HUES6 (cell line): ENCODE results near the gene KLB.
A peak's percentile ranks its signal among the peaks of the same experiment; 100 is the strongest.

Source experiments
- H3K27ac ChIP-seq: 2 replicates; pipeline ENCODE4 v1.7.0; 2013; ENCODE audit warnings: low read depth, mild to moderate bottlenecking, low read length, inconsistent platforms
- H3K27me3 ChIP-seq: 2 replicates; pipeline ENCODE4 v1.6.1; 2013; ENCODE audit warnings: low read length; ENCODE audit not compliant: control insufficient read depth, insufficient read depth
- H3K36me3 ChIP-seq: 2 replicates; pipeline ENCODE4 v1.6.1; 2013; ENCODE audit warnings: low read length; ENCODE audit not compliant: control insufficient read depth, insufficient read depth
- H3K4me1 ChIP-seq: 2 replicates; pipeline ENCODE4 v1.6.1; 2013; ENCODE audit warnings: low read length; ENCODE audit not compliant: control insufficient read depth, insufficient read depth
- H3K4me3 ChIP-seq: 2 replicates; pipeline ENCODE4 v1.5.1; 2013; ENCODE audit warnings: low read depth, low read length
- H3K9ac ChIP-seq: one replicate; pipeline ENCODE4 v1.6.1; 2013; ENCODE audit warnings: mild to moderate bottlenecking, low read length
- H3K9me3 ChIP-seq: 2 replicates; pipeline ENCODE4 v1.6.1; 2013; ENCODE audit warnings: low read depth, low read length; ENCODE audit not compliant: control insufficient read depth, insufficient read depth

Gene KLB

DNA sequence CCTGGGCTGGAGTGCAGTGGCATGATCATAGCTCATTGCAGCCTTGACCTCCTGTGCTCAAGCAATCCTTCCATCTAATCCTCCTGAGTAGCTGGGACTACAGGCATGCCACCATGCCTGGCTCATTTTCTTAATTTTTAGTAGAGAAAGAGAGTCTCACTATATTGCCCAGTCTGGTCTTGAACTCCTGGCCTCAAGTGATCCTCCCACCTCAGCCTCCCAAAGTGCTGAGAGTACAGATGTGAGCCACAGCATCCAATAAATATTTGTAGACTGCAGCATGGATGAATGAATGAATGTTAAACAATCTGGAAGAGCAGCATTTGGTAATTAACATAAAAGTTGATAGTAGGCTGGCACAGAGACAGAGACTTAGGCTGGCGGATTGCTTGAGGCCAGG is 20.0 kb downstream of the KLB start:
- no peak overlapping the region for H3K27ac ChIP-seq
- no peaks in the 10 kb centered on the region for H3K36me3 ChIP-seq
- no peak overlapping the region for H3K9ac ChIP-seq
- no peak overlapping the region for H3K4me3 ChIP-seq
- no peaks in the 10 kb centered on the region for H3K27me3 ChIP-seq
- H3K9me3 ChIP-seq = no peaks in the 10 kb centered on the region
- no peaks in the 10 kb centered on the region for H3K4me1 ChIP-seq

DNA sequence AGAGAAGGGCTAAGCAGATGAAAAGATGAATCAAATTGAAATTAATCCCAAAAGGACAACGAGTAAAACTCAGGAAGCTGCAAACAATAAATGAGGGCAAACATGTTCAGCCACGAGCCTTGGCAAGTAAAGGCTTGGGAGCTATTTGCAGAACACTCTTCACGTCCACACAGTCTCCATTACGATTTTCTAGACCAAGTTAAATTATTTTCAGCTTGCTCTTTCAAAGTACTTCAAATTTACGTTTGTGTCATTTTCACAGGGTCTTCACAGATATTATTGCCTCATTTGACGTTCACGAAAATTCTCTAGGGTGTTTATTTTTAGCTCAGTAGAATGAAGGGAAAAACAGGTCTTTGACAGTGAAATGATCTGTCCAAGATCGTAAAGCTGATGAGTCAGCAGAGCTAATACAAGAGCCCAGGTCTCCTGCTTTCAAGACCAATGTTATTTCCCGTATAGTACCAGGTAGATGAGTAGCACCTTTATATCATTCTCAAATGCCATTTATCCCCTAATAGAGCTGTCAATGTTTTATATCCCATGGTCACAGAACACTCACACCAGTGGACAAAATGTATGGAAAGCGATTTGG is 20.9 kb downstream of the KLB start:
- Histone ChIP-seq H3K4me3 (no peak overlapping the region), H3K9ac (no peak overlapping the region), H3K36me3 (no peaks in the 10 kb centered on the region), H3K9me3 (no peaks in the 10 kb centered on the region), H3K27ac (no peak overlapping the region), H3K27me3 (no peaks in the 10 kb centered on the region), H3K4me1 (no peaks in the 10 kb centered on the region)

DNA sequence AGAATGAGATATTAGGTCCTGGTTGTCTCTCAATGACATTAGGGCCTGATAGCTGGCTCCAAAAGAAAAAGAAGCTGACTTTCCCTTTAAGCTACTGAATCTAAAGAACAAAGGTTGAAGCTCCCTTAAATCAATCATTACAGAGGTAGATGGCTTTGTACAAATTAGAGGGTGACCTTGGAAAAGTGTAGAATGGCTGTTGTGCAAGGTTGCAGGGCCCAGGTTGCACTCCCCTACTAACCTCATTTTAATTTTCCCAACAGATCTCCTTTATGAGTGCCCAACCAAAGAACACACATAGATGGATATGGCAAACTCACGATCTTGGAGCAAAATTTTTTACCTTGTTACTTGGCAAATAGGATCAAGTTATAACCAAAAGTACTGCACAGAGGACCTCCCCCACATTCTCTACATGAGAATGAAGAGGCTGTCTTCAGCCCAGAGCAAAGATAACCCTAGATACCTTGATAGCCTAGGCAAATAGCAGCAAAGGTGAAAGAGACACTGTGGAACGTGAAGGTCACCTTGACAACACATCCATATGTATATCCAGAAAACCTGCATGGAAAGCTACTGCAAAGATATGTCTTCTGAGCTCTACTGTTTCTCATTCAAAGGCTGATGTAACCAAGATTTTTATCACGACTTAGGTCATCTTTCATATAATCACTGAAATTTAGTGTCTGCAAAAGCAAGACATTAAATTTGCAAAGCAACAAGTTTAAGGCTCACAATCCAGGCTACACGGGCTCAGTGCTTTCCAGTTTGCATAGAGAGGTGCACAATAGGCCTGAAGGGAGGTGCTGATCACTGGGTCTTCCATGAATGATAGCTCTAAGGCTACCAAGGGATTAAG is 23.0 kb downstream of the KLB start:
- H3K9ac ChIP-seq = no peak overlapping the region
- no peak overlapping the region for H3K27ac ChIP-seq
- H3K9me3 ChIP-seq = no peaks in the 10 kb centered on the region
- no peaks in the 10 kb centered on the region for H3K4me1 ChIP-seq
- no peaks in the 10 kb centered on the region for H3K36me3 ChIP-seq
- H3K4me3 ChIP-seq = no peak overlapping the region
- no peaks in the 10 kb centered on the region for H3K27me3 ChIP-seq

DNA sequence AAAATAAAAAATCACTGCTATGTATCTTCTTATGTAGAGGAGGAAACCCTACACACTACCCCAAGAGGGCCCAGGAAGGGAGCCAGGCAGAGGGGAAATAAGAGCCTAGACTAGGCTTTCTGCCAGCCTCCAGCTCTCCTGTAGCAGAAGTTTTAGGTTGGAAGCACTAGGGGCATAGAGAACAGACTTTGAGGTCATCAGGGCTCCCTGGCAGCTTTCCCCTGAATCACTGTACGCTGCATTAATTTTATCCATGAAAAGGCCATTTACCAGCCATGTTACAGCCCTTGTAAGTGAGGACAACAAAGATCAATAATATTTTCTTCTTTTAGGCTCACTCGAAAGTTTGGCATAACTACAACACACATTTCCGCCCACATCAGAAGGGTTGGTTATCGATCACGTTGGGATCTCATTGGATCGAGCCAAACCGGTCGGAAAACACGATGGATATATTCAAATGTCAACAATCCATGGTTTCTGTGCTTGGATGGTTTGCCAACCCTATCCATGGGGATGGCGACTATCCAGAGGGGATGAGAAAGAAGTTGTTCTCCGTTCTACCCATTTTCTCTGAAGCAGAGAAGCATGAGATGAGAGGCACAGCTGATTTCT is 27.3 kb downstream of the KLB start:
- Histone ChIP-seq H3K36me3 (no peaks in the 10 kb centered on the region), H3K4me3 (no peak overlapping the region), H3K4me1 (no peaks in the 10 kb centered on the region), H3K9me3 (no peaks in the 10 kb centered on the region), H3K27me3 (no peaks in the 10 kb centered on the region), H3K9ac (no peak overlapping the region), H3K27ac (no peak overlapping the region)

DNA sequence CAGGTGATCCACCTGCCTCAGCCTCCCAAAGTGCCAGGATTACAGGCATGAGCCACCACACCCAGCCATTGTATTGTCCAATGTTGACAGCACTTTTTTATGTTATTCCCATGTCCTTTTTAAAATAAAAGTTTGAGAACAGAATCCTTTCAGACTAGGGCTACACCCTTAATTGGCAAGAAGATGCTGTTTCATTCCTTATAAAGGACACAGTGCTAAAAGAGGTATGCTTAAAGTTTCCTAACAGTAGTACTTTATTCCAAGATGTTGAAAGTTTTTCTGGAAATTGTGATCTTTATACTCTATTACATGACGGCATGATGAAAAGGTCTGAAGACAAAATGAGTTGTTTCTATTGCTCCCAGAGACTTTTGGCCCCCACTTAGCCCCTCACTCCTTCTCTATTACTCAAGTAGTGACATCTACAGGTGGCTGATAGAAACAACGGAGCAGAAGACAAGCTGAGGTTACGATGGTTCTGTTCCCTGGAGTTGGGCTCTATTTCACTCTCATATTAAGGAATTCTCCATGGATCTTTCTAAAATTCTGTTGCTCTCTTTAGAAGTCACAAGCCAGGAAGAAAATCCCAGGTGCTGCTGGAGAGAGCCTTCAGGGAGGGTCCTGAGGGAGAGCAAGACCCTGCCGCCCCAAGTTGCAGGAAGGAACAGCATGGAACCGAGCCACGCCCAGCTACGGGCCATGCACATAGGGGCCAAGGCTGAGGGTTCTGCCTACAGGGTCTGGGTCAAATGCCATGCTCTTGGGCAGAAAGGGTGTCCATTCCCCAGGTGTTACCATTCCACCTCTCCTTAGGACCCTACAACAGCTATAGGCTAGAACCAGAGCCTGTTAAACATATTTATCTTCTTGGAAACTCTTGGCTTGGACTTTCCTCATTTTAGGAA is 29.2 kb downstream of the KLB start:
- H3K9ac ChIP-seq = no peak overlapping the region
- no peaks in the 10 kb centered on the region for H3K9me3 ChIP-seq
- H3K27me3 ChIP-seq = no peaks in the 10 kb centered on the region
- no peaks in the 10 kb centered on the region for H3K36me3 ChIP-seq
- no peaks in the 10 kb centered on the region for H3K4me1 ChIP-seq
- no peak overlapping the region for H3K27ac ChIP-seq
- H3K4me3 ChIP-seq = no peak overlapping the region

DNA sequence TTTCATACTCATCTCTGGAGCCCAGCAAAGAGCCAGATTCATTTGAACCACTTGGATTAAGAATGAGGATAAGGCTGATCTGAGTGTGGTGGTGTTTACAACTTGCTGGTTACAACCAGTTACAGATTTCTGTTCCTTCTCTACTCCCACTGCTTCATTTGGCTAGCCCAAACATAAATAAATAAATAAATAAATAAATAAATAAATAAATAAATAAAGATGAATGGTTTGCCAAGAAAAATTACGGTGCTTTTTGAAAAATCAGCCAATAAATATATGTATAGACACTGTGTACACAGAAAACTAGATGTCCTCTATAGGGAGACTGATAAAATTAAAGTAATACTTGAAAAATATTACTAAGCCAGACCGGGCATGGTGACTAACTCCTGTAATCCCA is 34.9 kb downstream of the KLB start:
- Histone ChIP-seq H3K27ac (no peak overlapping the region), H3K4me1 (no peaks in the 10 kb centered on the region), H3K27me3 (no peaks in the 10 kb centered on the region), H3K36me3 (no peaks in the 10 kb centered on the region), H3K9ac (no peak overlapping the region), H3K9me3 (no peaks in the 10 kb centered on the region), H3K4me3 (no peak overlapping the region)

DNA sequence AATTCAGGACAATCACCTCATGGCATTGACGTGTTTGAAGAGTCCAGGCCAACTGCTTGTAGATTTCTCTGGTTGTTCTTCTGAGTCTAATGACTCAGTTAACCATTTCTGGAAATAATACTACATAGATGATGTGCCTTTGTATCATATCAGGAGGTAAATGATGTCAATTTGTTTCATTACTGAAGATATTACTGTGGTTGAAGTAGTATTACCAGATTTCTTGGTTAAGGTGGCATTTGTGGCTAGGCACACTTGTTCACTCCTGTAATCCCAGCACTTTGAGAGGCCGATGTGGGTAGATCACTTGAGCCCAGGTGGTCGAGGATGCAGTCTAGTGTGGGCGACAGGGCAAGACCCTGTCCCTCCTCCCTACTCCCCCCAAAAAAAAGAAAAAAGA is 36.3 kb downstream of the KLB start:
- Histone ChIP-seq H3K4me1 (peaks cover 4% of the 10 kb centered on the region), H3K9ac (no peak overlapping the region), H3K9me3 (no peaks in the 10 kb centered on the region), H3K4me3 (no peak overlapping the region), H3K27me3 (no peaks in the 10 kb centered on the region), H3K36me3 (no peaks in the 10 kb centered on the region), H3K27ac (no peak overlapping the region)

DNA sequence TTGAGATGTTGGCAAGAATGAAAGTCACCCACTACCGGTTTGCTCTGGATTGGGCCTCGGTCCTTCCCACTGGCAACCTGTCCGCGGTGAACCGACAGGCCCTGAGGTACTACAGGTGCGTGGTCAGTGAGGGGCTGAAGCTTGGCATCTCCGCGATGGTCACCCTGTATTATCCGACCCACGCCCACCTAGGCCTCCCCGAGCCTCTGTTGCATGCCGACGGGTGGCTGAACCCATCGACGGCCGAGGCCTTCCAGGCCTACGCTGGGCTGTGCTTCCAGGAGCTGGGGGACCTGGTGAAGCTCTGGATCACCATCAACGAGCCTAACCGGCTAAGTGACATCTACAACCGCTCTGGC is 39.7 kb downstream of the KLB start:
- Histone ChIP-seq H3K27me3 (no peaks in the 10 kb centered on the region), H3K4me3 (peak overlapping the region; percentile 65), H3K9ac (peak overlapping the region; percentile 58), H3K4me1 (peaks cover 4% of the 10 kb centered on the region), H3K9me3 (no peaks in the 10 kb centered on the region), H3K36me3 (peaks cover 15% of the 10 kb centered on the region), H3K27ac (no peak overlapping the region)

DNA sequence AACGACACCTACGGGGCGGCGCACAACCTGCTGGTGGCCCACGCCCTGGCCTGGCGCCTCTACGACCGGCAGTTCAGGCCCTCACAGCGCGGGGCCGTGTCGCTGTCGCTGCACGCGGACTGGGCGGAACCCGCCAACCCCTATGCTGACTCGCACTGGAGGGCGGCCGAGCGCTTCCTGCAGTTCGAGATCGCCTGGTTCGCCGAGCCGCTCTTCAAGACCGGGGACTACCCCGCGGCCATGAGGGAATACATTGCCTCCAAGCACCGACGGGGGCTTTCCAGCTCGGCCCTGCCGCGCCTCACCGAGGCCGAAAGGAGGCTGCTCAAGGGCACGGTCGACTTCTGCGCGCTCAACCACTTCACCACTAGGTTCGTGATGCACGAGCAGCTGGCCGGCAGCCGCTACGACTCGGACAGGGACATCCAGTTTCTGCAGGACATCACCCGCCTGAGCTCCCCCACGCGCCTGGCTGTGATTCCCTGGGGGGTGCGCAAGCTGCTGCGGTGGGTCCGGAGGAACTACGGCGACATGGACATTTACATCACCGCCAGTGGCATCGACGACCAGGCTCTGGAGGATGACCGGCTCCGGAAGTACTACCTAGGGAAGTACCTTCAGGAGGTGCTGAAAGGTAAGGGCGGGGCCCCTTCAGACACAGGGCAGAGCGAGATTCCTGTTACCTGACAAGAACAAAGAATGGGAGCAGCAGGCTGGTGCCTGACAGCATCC is 40.3 kb downstream of the KLB start:
- Histone ChIP-seq H3K9me3 (no peaks in the 10 kb centered on the region), H3K27ac (no peak overlapping the region), H3K4me1 (peaks cover 4% of the 10 kb centered on the region), H3K9ac (peak overlapping the region; percentile 58), H3K4me3 (peak overlapping the region; percentile 65), H3K27me3 (no peaks in the 10 kb centered on the region), H3K36me3 (peaks cover 21% of the 10 kb centered on the region)

DNA sequence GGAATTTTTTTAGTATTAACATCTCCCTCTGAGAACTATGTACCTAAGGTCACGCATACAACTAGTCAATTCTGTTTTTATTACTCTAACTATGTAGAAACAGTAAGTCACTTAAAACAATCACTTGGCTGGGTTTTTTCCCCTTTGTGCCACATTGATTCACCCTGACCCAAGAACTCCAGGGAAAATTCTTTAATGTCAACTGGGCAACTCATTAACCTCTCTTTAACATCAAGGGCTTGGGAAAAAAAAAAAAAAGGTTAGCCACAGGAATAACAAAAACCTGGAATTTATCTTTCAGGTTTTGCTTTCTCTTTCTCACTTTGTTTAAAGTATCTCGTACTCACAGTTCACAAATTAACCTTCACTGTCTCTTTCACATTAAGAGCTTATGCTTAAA is 43.9 kb downstream of the KLB start:
- H3K36me3 ChIP-seq = peaks cover 57% of the 10 kb centered on the region
- H3K27ac ChIP-seq = no peak overlapping the region
- H3K27me3 ChIP-seq = no peaks in the 10 kb centered on the region
- no peak overlapping the region for H3K9ac ChIP-seq
- H3K4me1 ChIP-seq = peaks cover 4% of the 10 kb centered on the region
- no peaks in the 10 kb centered on the region for H3K9me3 ChIP-seq
- no peak overlapping the region for H3K4me3 ChIP-seq
